CD4-positive, alpha-beta T cell treated with Interleukin-15 for 1 hour (primary cell): Measurements from ENCODE around the gene SPON2.
"Not testable (repeated sequence)": the region's sequence is repeated elsewhere in the genome, so short reads cannot be mapped to it uniquely, and the experiment has no call there.

ENCODE experiments used
- DNase-seq: peaks from one replicate; pipeline ENCODE4 v3.0.0-alpha.2; 2020

The SPON2 gene

GRCh38 chr4:1139860-1140259, 32.5 kb downstream of the SPON2 start:
- no peak for DNase-seq

- DNase-seq, result no peak
Measured at GRCh38 chr4:1137850-1138249, 34.5 kb downstream of the SPON2 start.

- no peak for DNase-seq
Measured at GRCh38 chr4:1137063-1137776, 35.2 kb downstream of the SPON2 start.

- DNase-seq, result no peak
Measured at GRCh38 chr4:1136048-1136447, 36.3 kb downstream of the SPON2 start.

GRCh38 chr4:1133033-1133432, 39.4 kb downstream of the SPON2 start:
- DNase-seq, result no peak

- DNase-seq, result peak; percentile 75
Measured at GRCh38 chr4:1130316-1131186, 41.8 kb downstream of the SPON2 start.

GRCh38 chr4:1126506-1126905, 45.9 kb downstream of the SPON2 start:
- DNase-seq, result no peak

- DNase-seq, result not testable (repeated sequence)
Measured at GRCh38 chr4:1125466-1125865, 46.9 kb downstream of the SPON2 start.

- DNase-seq, result no peak
Measured at GRCh38 chr4:1124818-1125217, 47.6 kb downstream of the SPON2 start.

GRCh38 chr4:1122505-1122904, 49.9 kb downstream of the SPON2 start:
- no peak for DNase-seq
